ENCODE data around the gene TMEM9. TPM values are rescaled to one million over a fixed set of nuclear protein-coding genes. Genes with fewer than 3 reads are reported as not detected.

Gene TMEM9
- total RNA-seq, 2 donors from 2014 or later, result 145 to 156 TPM

DNA sequence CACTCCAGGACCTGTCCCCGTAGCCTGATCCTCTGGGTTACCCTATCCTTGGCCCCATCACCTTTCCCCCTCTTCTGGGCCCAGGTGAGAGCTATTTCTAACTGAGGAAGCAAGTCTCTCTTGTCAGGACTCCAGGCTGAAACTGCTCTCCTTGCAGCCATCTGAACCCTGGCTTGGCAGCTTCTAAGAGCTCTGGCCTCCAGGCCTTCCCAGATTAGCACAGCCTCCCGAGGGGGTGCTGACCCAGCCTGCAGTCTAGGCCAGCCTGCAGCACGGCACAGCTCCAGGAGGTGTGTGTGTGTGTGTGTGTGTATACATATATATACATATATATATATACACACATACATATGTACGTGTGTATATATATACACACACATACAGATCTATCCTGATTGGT lies 59.4 kb downstream of the TMEM9 start:
- no peaks in the 10 kb centered on the region for H3K27me3 ChIP-seq (ENCODE audit: control insufficient read depth, insufficient read depth, low read length, poor library complexity, severe bottlenecking)
- Mint-ChIP-seq H3K36me3 (ENCODE audit: low read depth) (no peaks in the 10 kb centered on the region), H3K4me3 (no peak overlapping the region), H3K27ac (no peak overlapping the region), H3K9me3 (no peaks in the 10 kb centered on the region), H3K4me1 (no peaks in the 10 kb centered on the region), H3K27me3 (ENCODE audit: insufficient read depth) (peaks cover 3% of the 10 kb centered on the region)
- H3K36me3 ChIP-seq (ENCODE audit: control insufficient read depth, insufficient read depth, low read length), result no peaks in the 10 kb centered on the region
- TF ChIP-seq, protein P1, sequence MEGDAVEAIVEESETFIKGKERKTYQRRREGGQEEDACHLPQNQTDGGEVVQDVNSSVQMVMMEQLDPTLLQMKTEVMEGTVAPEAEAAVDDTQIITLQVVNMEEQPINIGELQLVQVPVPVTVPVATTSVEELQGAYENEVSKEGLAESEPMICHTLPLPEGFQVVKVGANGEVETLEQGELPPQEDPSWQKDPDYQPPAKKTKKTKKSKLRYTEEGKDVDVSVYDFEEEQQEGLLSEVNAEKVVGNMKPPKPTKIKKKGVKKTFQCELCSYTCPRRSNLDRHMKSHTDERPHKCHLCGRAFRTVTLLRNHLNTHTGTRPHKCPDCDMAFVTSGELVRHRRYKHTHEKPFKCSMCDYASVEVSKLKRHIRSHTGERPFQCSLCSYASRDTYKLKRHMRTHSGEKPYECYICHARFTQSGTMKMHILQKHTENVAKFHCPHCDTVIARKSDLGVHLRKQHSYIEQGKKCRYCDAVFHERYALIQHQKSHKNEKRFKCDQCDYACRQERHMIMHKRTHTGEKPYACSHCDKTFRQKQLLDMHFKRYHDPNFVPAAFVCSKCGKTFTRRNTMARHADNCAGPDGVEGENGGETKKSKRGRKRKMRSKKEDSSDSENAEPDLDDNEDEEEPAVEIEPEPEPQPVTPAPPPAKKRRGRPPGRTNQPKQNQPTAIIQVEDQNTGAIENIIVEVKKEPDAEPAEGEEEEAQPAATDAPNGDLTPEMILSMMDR (conservative IDR thresholded peaks at IDR 0.05), result no peak
- no peaks in the 10 kb centered on the region for H3K9me3 ChIP-seq (ENCODE audit: control insufficient read depth, low read length)
- 99% methylated on average over 3 of the region's 4 CpGs; no CpG with 5 or more reads in 1 of the 2 experiments for WGBS, 2 experiments (ENCODE audit: insufficient coverage in 1 of 2, insufficient read length in 1 of 2)
- H3K4me3 ChIP-seq (ENCODE audit: low read length), result no peak overlapping the region
- no peak overlapping the region for H3K27ac ChIP-seq (ENCODE audit: low read depth, low read length)
- H3K9ac ChIP-seq (ENCODE audit: extremely low read depth, low read length, poor library complexity, severe bottlenecking), result no peak overlapping the region
- DNase-seq, result no peak
- H3K4me1 ChIP-seq (ENCODE audit: control insufficient read depth, insufficient read depth, low read length), result no peaks in the 10 kb centered on the region

DNA sequence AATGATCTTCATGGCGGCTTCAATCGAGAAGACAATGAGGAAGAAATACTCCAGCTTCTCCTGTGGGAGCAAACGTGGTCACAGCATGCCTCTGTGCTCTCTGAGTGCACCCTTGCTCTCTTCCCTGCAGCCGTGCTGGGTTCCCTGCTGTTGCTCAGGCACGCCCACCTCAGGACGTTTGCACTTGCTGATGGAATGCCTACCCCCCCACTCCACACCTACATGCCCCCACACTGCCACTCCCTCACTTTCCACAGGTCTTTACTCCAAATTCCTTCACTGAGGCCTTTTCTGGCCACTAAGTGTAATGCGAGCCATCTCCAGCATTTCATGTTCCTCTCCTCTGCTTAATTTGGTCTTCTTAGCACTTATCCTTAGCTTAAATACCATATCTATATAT lies 60.3 kb downstream of the TMEM9 start:
- H3K36me3 ChIP-seq (ENCODE audit: control insufficient read depth, insufficient read depth, low read length), result no peaks in the 10 kb centered on the region
- Mint-ChIP-seq H3K4me1 (no peaks in the 10 kb centered on the region), H3K4me3 (no peak overlapping the region), H3K27me3 (ENCODE audit: insufficient read depth) (peaks cover 3% of the 10 kb centered on the region), H3K27ac (no peak overlapping the region), H3K9me3 (no peaks in the 10 kb centered on the region), H3K36me3 (ENCODE audit: low read depth) (no peaks in the 10 kb centered on the region)
- H3K4me3 ChIP-seq (ENCODE audit: low read length), result no peak overlapping the region
- TF ChIP-seq, protein P1 (conservative IDR thresholded peaks at IDR 0.05), result no peak
- no peaks in the 10 kb centered on the region for H3K9me3 ChIP-seq (ENCODE audit: control insufficient read depth, low read length)
- no peak overlapping the region for H3K9ac ChIP-seq (ENCODE audit: extremely low read depth, low read length, poor library complexity, severe bottlenecking)
- no peak for DNase-seq
- no peaks in the 10 kb centered on the region for H3K4me1 ChIP-seq (ENCODE audit: control insufficient read depth, insufficient read depth, low read length)
- H3K27ac ChIP-seq (ENCODE audit: low read depth, low read length), result no peak overlapping the region
- H3K27me3 ChIP-seq (ENCODE audit: control insufficient read depth, insufficient read depth, low read length, poor library complexity, severe bottlenecking), result no peaks in the 10 kb centered on the region
- 76 to 79% methylated on average over 6 to 7 of the region's 7 CpGs for WGBS, 2 experiments (ENCODE audit: insufficient coverage in 1 of 2, insufficient read length in 1 of 2)

DNA sequence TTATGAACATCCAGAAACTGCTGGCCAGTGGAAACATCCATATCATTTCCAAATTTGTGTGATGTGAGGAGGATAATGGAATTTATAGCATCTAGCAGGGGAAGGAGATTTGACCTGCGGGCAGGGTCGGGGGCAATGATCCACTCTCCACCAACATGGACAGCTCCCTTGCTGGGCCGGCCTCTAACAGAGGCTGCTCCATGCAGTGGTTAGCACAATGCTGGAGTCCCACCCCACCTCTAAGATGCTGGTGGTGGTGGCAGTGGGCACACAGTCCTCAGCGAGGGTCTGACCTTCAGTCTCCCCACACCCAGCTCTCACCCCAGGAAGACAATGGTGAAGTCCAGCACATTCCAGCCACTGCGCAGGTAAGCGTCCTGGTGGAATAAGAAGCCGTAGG lies 60.7 kb downstream of the TMEM9 start:
- Histone ChIP-seq H3K4me1 (ENCODE audit: control insufficient read depth, insufficient read depth, low read length) (no peaks in the 10 kb centered on the region), H3K9ac (ENCODE audit: extremely low read depth, low read length, poor library complexity, severe bottlenecking) (no peak overlapping the region), H3K9me3 (ENCODE audit: control insufficient read depth, low read length) (no peaks in the 10 kb centered on the region), H3K36me3 (ENCODE audit: control insufficient read depth, insufficient read depth, low read length) (no peaks in the 10 kb centered on the region), H3K27me3 (ENCODE audit: control insufficient read depth, insufficient read depth, low read length, poor library complexity, severe bottlenecking) (no peaks in the 10 kb centered on the region), H3K4me3 (ENCODE audit: low read length) (no peak overlapping the region), H3K27ac (ENCODE audit: low read depth, low read length) (no peak overlapping the region)
- Mint-ChIP-seq H3K36me3 (ENCODE audit: low read depth) (no peaks in the 10 kb centered on the region), H3K9me3 (no peaks in the 10 kb centered on the region), H3K27me3 (ENCODE audit: insufficient read depth) (peaks cover 3% of the 10 kb centered on the region), H3K27ac (no peak overlapping the region), H3K4me1 (no peaks in the 10 kb centered on the region), H3K4me3 (no peak overlapping the region)
- no peak for DNase-seq
- TF ChIP-seq, protein P1 (conservative IDR thresholded peaks at IDR 0.05), result no peak
- WGBS, 2 experiments (ENCODE audit: insufficient coverage in 1 of 2, insufficient read length in 1 of 2), result 94 to 99% methylated on average over 5 to 7 of the region's 7 CpGs

Data from endodermal cell (in vitro differentiated cells).